Hepatocyte (in vitro differentiated cells): Measurements from ENCODE around the gene FOXA2. TPM values are rescaled to one million over a fixed set of nuclear protein-coding genes. Genes with fewer than 3 reads are reported as not detected.

Experiments
- DNase-seq: peaks from one replicate; pipeline ENCODE4 v3.0.0-alpha.2; 2016; ENCODE audit warnings: low spot score
- H2AFZ ChIP-seq: fragments of 200-600 bp; sonication (generic); 2 replicates; pipeline ENCODE4 v1.6.0; 2016; ENCODE audit warnings: antibody characterized with exemption, mild to moderate bottlenecking
- H3K27ac ChIP-seq: fragments of 200-600 bp; sonication (generic); 2 replicates; pipeline ENCODE4 v1.5.1; 2016; ENCODE audit warnings: mild to moderate bottlenecking
- H3K27me3 ChIP-seq: fragments of 200-600 bp; sonication (generic); 2 replicates; pipeline ENCODE4 v1.6.1; 2016
- H3K36me3 ChIP-seq: fragments of 200-600 bp; sonication (generic); replicated peaks from 2 replicates; pipeline ENCODE4 v1.5.1; 2016; ENCODE audit warnings: low read depth; ENCODE audit not compliant: insufficient read depth
- H3K4me1 ChIP-seq: fragments of 200-600 bp; sonication (generic); 2 replicates; pipeline ENCODE4 v1.5.1; 2016; ENCODE audit warnings: mild to moderate bottlenecking, moderate library complexity; ENCODE audit not compliant: insufficient read depth
- H3K4me2 ChIP-seq: fragments of 200-600 bp; sonication (generic); 2 replicates; pipeline ENCODE4 v1.6.0; 2016
- H3K4me3 ChIP-seq: fragments of 200-600 bp; sonication (generic); 2 replicates; pipeline ENCODE4 v1.5.1; 2016; ENCODE audit warnings: mild to moderate bottlenecking
- H3K79me2 ChIP-seq: fragments of 200-600 bp; sonication (generic); 2 replicates; pipeline ENCODE4 v1.6.0; 2017; ENCODE audit warnings: mild to moderate bottlenecking
- H3K9me2 ChIP-seq: fragments of 200-600 bp; sonication (generic); replicated peaks from 2 replicates; pipeline ENCODE4 v1.6.0; 2017; ENCODE audit warnings: mild to moderate bottlenecking; ENCODE audit not compliant: insufficient read depth
- H3K9me3 ChIP-seq: fragments of 200-600 bp; sonication (generic); 2 replicates; pipeline ENCODE4 v1.5.1; 2016; ENCODE audit warnings: low read depth, mild to moderate bottlenecking
- H4K20me1 ChIP-seq: fragments of 200-600 bp; sonication (generic); 2 replicates; pipeline ENCODE4 v1.6.0; 2016; ENCODE audit warnings: mild to moderate bottlenecking; ENCODE audit not compliant: insufficient read depth, poor library complexity, severe bottlenecking
- CTCF ChIP-seq: fragments of 200-600 bp; sonication (generic); IDR thresholded peaks from 2 replicates; pipeline ENCODE4 v1.5.1; 2016; ENCODE audit warnings: antibody characterized with exemption, mild to moderate bottlenecking; ENCODE audit not compliant: poor library complexity
- EZH2 ChIP-seq: fragments of 200-600 bp; sonication (generic); IDR thresholded peaks from 2 replicates; pipeline ENCODE4 v1.6.1; 2016; ENCODE audit warnings: antibody characterized with exemption, mild to moderate bottlenecking, borderline replicate concordance
- EZH2phosphoT487 ChIP-seq: fragments of 200-600 bp; sonication (generic); IDR thresholded peaks from one replicate; pipeline ENCODE4 v1.6.1; 2018; ENCODE audit warnings: antibody characterized with exemption, mild to moderate bottlenecking, low read depth, moderate library complexity; ENCODE audit not compliant: unreplicated experiment, severe bottlenecking
- WGBS: methylation state at CpG from one replicate; pipeline ENCODE4 v1.1.6; 2016; ENCODE audit warnings: low lambda C conversion rate; ENCODE audit errors: missing lambda C conversion rate; 5-methylcytosine and 5-hydroxymethylcytosine counted together
- polyA plus RNA-seq: library from polyadenylated mRNA; unstranded; fragments of >200 nt; fragmentation: Nextera tagmentation; extraction: Ambion mirVana; gene quantifications from 2 replicates; pipeline ENCODE4 v1.2.1, GENCODE V29; 2016
- total RNA-seq: library from RNA; depleted of rRNA; stranded (reverse); fragments of >200 nt; gene quantifications from 2 replicates; pipeline ENCODE4 v1.2.3, GENCODE V29; 2014

FOXA2 gene
- total and polyA plus RNA-seq, 2 experiments from 2014 or later, result 7.9 to 13.3 TPM

- Histone ChIP-seq H3K36me3 (no peaks in the 10 kb centered on the region), H3K4me2 (no peak overlapping the region), H4K20me1 (no peaks in the 10 kb centered on the region), H3K27me3 (no peaks in the 10 kb centered on the region), H3K27ac (no peak overlapping the region), H3K9me3 (no peaks in the 10 kb centered on the region), H3K4me3 (no peak overlapping the region), H3K79me2 (no peaks in the 10 kb centered on the region), H3K4me1 (no peaks in the 10 kb centered on the region), H2AFZ (no peak overlapping the region), H3K9me2 (no peaks in the 10 kb centered on the region)
- TF ChIP-seq EZH2phosphoT487, result no peak
- TF ChIP-seq EZH2, result no peak
- TF ChIP-seq CTCF, result no peak
- no peak for DNase-seq
- WGBS, result 55% methylated on average over 4 of the region's 4 CpGs
Measured at GRCh38 chr20:22548040-22548439, 36.3 kb downstream of the FOXA2 start.

GRCh38 chr20:22546344-22546743 lies 38.0 kb downstream of the FOXA2 start:
- TF ChIP-seq EZH2 (no peak), EZH2phosphoT487 (no peak), CTCF (no peak)
- no peak overlapping the region for H3K4me3 ChIP-seq
- WGBS, result 69% methylated on average over 3 of the region's 3 CpGs
- H3K4me1 ChIP-seq, result no peaks in the 10 kb centered on the region
- no peaks in the 10 kb centered on the region for H4K20me1 ChIP-seq
- no peak for DNase-seq
- H3K27me3 ChIP-seq, result no peaks in the 10 kb centered on the region
- H3K36me3 ChIP-seq, result no peaks in the 10 kb centered on the region
- no peaks in the 10 kb centered on the region for H3K9me2 ChIP-seq
- no peak overlapping the region for H3K4me2 ChIP-seq
- H3K27ac ChIP-seq, result no peak overlapping the region
- no peaks in the 10 kb centered on the region for H3K79me2 ChIP-seq
- H3K9me3 ChIP-seq, result no peaks in the 10 kb centered on the region
- no peak overlapping the region for H2AFZ ChIP-seq

GRCh38 chr20:22545045-22545444 lies 39.3 kb downstream of the FOXA2 start:
- Histone ChIP-seq H3K27me3 (no peaks in the 10 kb centered on the region), H3K4me2 (no peak overlapping the region), H3K27ac (no peak overlapping the region), H3K4me3 (no peak overlapping the region), H3K9me3 (no peaks in the 10 kb centered on the region), H3K4me1 (no peaks in the 10 kb centered on the region), H4K20me1 (no peaks in the 10 kb centered on the region), H2AFZ (no peak overlapping the region), H3K36me3 (no peaks in the 10 kb centered on the region), H3K79me2 (no peaks in the 10 kb centered on the region), H3K9me2 (no peaks in the 10 kb centered on the region)
- TF ChIP-seq EZH2 (no peak), EZH2phosphoT487 (no peak), CTCF (no peak)
- no peak for DNase-seq

GRCh38 chr20:22544462-22544861 lies 39.9 kb downstream of the FOXA2 start:
- DNase-seq, result no peak
- H3K4me3 ChIP-seq, result no peak overlapping the region
- no peak overlapping the region for H3K4me2 ChIP-seq
- no peaks in the 10 kb centered on the region for H3K79me2 ChIP-seq
- no peak overlapping the region for H2AFZ ChIP-seq
- H3K4me1 ChIP-seq, result no peaks in the 10 kb centered on the region
- no peaks in the 10 kb centered on the region for H3K9me3 ChIP-seq
- H4K20me1 ChIP-seq, result no peaks in the 10 kb centered on the region
- H3K27me3 ChIP-seq, result peaks cover 2% of the 10 kb centered on the region
- H3K9me2 ChIP-seq, result no peaks in the 10 kb centered on the region
- no peak overlapping the region for H3K27ac ChIP-seq
- WGBS, result 56% methylated on average over 1 of the region's 1 CpG
- no peak for TF ChIP-seq CTCF
- TF ChIP-seq EZH2, result no peak
- H3K36me3 ChIP-seq, result no peaks in the 10 kb centered on the region
